Measurements from ENCODE around the gene ZNF593.

The ZNF593 gene

DNA sequence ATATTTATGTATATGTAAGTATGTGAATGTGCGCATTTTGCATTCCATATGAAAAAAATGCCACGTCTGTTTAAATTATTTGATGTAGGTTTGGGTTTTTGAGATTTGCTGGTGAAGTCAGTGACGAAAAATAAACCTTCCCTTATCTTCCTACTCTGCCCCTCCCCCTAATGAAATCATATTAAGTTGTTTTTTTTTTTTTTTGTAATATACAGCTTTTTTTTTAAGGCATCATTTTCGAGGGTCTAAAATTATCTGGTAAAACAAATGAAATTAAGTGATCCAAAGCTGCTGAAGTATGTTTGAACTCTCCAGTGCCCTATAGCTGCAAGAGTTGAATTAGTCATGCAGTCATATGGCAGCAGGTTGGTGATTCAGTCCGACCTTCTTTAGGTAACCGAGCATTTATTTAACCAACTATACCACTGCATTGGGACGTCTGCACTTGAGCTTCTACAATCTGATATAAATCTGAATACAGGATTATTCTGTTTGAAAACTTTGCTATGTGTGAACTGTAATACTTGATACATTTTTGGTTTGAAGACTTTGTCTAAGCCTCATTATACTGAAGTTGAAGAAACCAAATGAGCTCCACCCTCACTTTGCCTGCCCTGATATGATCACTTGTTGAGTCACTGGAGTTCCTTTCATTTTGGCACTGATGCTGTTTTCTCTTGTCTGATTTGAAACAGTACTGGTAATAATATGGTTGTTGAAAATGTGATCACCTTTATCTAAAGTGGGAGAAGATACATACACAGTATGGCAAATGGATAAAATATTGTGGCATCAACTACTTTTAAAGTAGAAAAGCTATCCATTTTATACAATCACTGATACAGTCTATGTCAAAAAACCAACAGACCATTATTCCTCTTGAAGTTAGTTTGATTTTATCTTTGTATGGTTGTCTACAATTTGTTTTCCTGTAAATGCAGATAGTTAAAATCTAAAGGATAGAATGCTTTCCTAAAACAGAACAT, 46.4 kb upstream of the ZNF593 start:
- TF ChIP-seq, protein P1, sequence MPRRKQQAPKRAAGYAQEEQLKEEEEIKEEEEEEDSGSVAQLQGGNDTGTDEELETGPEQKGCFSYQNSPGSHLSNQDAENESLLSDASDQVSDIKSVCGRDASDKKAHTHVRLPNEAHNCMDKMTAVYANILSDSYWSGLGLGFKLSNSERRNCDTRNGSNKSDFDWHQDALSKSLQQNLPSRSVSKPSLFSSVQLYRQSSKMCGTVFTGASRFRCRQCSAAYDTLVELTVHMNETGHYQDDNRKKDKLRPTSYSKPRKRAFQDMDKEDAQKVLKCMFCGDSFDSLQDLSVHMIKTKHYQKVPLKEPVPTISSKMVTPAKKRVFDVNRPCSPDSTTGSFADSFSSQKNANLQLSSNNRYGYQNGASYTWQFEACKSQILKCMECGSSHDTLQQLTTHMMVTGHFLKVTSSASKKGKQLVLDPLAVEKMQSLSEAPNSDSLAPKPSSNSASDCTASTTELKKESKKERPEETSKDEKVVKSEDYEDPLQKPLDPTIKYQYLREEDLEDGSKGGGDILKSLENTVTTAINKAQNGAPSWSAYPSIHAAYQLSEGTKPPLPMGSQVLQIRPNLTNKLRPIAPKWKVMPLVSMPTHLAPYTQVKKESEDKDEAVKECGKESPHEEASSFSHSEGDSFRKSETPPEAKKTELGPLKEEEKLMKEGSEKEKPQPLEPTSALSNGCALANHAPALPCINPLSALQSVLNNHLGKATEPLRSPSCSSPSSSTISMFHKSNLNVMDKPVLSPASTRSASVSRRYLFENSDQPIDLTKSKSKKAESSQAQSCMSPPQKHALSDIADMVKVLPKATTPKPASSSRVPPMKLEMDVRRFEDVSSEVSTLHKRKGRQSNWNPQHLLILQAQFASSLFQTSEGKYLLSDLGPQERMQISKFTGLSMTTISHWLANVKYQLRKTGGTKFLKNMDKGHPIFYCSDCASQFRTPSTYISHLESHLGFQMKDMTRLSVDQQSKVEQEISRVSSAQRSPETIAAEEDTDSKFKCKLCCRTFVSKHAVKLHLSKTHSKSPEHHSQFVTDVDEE (CRISPR knock-in tag; IDR thresholded peaks at IDR 0.05) = no peak
- TF ChIP-seq BACH2 (CRISPR knock-in tag; IDR thresholded peaks at IDR 0.05; ENCODE audit: borderline replicate concordance) = no peak
- TF ChIP-seq ZNF565 (CRISPR knock-in tag; conservative IDR thresholded peaks at IDR 0.05; ENCODE audit: low read depth) = no peak
- TF ChIP-seq, protein P2, sequence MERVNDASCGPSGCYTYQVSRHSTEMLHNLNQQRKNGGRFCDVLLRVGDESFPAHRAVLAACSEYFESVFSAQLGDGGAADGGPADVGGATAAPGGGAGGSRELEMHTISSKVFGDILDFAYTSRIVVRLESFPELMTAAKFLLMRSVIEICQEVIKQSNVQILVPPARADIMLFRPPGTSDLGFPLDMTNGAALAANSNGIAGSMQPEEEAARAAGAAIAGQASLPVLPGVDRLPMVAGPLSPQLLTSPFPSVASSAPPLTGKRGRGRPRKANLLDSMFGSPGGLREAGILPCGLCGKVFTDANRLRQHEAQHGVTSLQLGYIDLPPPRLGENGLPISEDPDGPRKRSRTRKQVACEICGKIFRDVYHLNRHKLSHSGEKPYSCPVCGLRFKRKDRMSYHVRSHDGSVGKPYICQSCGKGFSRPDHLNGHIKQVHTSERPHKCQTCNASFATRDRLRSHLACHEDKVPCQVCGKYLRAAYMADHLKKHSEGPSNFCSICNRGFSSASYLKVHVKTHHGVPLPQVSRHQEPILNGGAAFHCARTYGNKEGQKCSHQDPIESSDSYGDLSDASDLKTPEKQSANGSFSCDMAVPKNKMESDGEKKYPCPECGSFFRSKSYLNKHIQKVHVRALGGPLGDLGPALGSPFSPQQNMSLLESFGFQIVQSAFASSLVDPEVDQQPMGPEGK (CRISPR knock-in tag; IDR thresholded peaks at IDR 0.05; ENCODE audit: borderline replicate concordance) = no peak
- no peak for TF ChIP-seq ARNTL (CRISPR knock-in tag; IDR thresholded peaks at IDR 0.05; ENCODE audit: borderline replicate concordance, low read depth)
- TF ChIP-seq OSR1 (CRISPR knock-in tag; IDR thresholded peaks at IDR 0.05) = no peak
- TF ChIP-seq ZFP3 (CRISPR knock-in tag; IDR thresholded peaks at IDR 0.05) = no peak
- no peak for TF ChIP-seq ZC3H10 (CRISPR knock-in tag; IDR thresholded peaks at IDR 0.05)
- TF ChIP-seq ZNF70 (CRISPR knock-in tag; IDR thresholded peaks at IDR 0.05) = no peak
- TF ChIP-seq ISL1 (CRISPR knock-in tag; IDR thresholded peaks at IDR 0.05) = no peak
- TF ChIP-seq SNAI2 (CRISPR knock-in tag; IDR thresholded peaks at IDR 0.05) = no peak
- TF ChIP-seq PPARA (CRISPR knock-in tag; IDR thresholded peaks at IDR 0.05; ENCODE audit: borderline replicate concordance) = no peak
- TF ChIP-seq, protein P3, sequence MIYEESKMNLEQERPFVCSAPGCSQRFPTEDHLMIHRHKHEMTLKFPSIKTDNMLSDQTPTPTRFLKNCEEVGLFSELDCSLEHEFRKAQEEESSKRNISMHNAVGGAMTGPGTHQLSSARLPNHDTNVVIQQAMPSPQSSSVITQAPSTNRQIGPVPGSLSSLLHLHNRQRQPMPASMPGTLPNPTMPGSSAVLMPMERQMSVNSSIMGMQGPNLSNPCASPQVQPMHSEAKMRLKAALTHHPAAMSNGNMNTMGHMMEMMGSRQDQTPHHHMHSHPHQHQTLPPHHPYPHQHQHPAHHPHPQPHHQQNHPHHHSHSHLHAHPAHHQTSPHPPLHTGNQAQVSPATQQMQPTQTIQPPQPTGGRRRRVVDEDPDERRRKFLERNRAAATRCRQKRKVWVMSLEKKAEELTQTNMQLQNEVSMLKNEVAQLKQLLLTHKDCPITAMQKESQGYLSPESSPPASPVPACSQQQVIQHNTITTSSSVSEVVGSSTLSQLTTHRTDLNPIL (CRISPR knock-in tag; IDR thresholded peaks at IDR 0.05; ENCODE audit: low read depth) = no peak
- no peak for TF ChIP-seq CSDC2 (CRISPR knock-in tag; IDR thresholded peaks at IDR 0.05)
- no peak for TF ChIP-seq RARB (CRISPR knock-in tag; IDR thresholded peaks at IDR 0.05)
- TF ChIP-seq ESRRG (CRISPR knock-in tag; IDR thresholded peaks at IDR 0.05) = no peak
- peak; percentile 78 for ATAC-seq

DNA sequence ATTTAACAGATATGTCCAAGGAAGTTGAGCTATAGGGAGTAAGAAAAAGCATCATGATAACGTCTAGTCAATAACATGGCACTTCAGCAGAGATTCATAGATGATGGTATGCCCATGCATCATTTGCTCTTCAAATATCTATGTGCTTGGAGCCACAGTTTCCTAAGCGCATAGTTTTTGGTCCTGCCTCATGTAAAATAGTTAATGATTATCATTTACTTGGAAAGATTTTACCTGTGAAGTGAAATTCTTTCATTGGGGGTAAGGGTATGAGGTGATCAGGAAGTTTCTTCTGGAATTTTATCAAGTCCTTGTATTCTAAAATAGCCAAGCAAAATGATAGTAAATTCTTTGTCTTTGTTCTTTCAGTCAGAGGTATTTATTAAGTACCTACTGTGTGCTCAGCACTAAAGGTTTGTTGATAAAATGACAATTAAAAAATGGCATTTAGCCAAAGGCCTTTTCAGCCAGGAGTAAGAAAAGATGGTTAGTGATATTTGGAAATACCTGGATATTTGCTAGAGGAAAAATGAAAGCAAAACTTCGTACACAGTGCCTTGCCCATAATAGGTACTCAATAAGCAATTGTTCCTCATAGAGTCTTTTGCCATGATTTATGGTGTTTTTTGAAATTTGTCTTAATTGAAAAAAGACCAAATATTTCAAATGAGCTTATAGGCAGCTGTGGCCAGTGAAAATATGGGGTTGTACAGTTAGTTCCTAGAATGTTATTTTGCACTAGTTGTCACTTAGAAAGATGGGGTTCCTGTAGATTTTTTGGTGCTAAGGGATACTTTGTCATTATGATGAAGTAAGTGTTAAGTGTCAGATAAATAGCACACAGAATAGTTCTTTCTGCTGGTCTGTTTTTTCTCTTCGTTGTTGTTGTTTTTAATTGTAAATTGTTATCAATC, 45.0 kb upstream of the ZNF593 start:
- TF ChIP-seq SNAI2 (CRISPR knock-in tag; IDR thresholded peaks at IDR 0.05) = no peak
- TF ChIP-seq CSDC2 (CRISPR knock-in tag; IDR thresholded peaks at IDR 0.05) = no peak
- no peak for TF ChIP-seq GLIS3 (CRISPR knock-in tag; IDR thresholded peaks at IDR 0.05)
- no peak for TF ChIP-seq ZNF70 (CRISPR knock-in tag; IDR thresholded peaks at IDR 0.05)
- TF ChIP-seq, protein P4, sequence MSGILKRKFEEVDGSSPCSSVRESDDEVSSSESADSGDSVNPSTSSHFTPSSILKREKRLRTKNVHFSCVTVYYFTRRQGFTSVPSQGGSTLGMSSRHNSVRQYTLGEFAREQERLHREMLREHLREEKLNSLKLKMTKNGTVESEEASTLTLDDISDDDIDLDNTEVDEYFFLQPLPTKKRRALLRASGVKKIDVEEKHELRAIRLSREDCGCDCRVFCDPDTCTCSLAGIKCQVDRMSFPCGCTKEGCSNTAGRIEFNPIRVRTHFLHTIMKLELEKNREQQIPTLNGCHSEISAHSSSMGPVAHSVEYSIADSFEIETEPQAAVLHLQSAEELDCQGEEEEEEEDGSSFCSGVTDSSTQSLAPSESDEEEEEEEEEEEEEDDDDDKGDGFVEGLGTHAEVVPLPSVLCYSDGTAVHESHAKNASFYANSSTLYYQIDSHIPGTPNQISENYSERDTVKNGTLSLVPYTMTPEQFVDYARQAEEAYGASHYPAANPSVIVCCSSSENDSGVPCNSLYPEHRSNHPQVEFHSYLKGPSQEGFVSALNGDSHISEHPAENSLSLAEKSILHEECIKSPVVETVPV (CRISPR knock-in tag; IDR thresholded peaks at IDR 0.05) = no peak
- no peak for TF ChIP-seq TOX (CRISPR knock-in tag; IDR thresholded peaks at IDR 0.05; ENCODE audit: borderline replicate concordance)
- TF ChIP-seq, protein P3 (CRISPR knock-in tag; IDR thresholded peaks at IDR 0.05; ENCODE audit: low read depth) = no peak
- TF ChIP-seq ZNF8 (CRISPR knock-in tag; IDR thresholded peaks at IDR 0.05) = 0 out of 2 replicates have a peak, but pooled peaks have one; percentile 10
- TF ChIP-seq, protein P5, sequence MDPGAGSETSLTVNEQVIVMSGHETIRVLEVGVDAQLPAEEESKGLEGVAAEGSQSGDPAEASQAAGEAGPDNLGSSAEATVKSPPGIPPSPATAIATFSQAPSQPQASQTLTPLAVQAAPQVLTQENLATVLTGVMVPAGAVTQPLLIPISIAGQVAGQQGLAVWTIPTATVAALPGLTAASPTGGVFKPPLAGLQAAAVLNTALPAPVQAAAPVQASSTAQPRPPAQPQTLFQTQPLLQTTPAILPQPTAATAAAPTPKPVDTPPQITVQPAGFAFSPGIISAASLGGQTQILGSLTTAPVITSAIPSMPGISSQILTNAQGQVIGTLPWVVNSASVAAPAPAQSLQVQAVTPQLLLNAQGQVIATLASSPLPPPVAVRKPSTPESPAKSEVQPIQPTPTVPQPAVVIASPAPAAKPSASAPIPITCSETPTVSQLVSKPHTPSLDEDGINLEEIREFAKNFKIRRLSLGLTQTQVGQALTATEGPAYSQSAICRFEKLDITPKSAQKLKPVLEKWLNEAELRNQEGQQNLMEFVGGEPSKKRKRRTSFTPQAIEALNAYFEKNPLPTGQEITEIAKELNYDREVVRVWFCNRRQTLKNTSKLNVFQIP (CRISPR knock-in tag; IDR thresholded peaks at IDR 0.05; ENCODE audit: borderline replicate concordance, low read depth) = no peak
- no peak for ATAC-seq
